ENCODE results near the gene OR10P1. TPM values are rescaled to one million over a fixed set of nuclear protein-coding genes. Genes with fewer than 3 reads are reported as not detected.
"Not testable (repeated sequence)": the region's sequence is repeated elsewhere in the genome, so short reads cannot be mapped to it uniquely, and the experiment has no call there.

OR10P1 gene
- total RNA-seq, 1 donor from 2014 or later, result not detected

GRCh38 chr12:55644591-55644990 lies 7.9 kb downstream of the OR10P1 start:
- intact Hi-C loops (cut with DNase I), result no loop called here
- ATAC-seq (no peak), DNase-seq (ENCODE audit: low spot score) (no peak)

- ATAC-seq, result peak; percentile 6
- intact Hi-C loops (cut with DNase I), result no loop called here
Observed at GRCh38 chr12:55647027-55647426, 10.3 kb downstream of the OR10P1 start.

GRCh38 chr12:55650620-55651298 lies 14.1 kb downstream of the OR10P1 start:
- ATAC-seq; intact Hi-C loops (cut with DNase I); DNase-seq (ENCODE audit: low spot score): not testable (repeated sequence)

More at GRCh38 chr12:55647027-55647426, 10.3 kb downstream of the OR10P1 start:
- DNase-seq (ENCODE audit: low spot score), result no peak

- no peak for DNase-seq (ENCODE audit: low spot score)
- ATAC-seq, result no peak
- intact Hi-C loops (cut with DNase I), result no loop called here
Observed at GRCh38 chr12:55651299-55651683, 14.6 kb downstream of the OR10P1 start.

- no peak for ATAC-seq
- no peak for DNase-seq (ENCODE audit: low spot score)
- intact Hi-C loops (cut with DNase I), result no loop called here
Observed at GRCh38 chr12:55652352-55652751, 15.7 kb downstream of the OR10P1 start.

GRCh38 chr12:55653031-55653430 lies 16.3 kb downstream of the OR10P1 start:
- intact Hi-C loops (cut with DNase I), result no loop called here

GRCh38 chr12:55654511-55655214 lies 18.0 kb downstream of the OR10P1 start:
- ATAC-seq, result no peak
- DNase-seq (ENCODE audit: low spot score), result no peak
- intact Hi-C loops (cut with DNase I), result no loop called here

More at GRCh38 chr12:55653031-55653430, 16.3 kb downstream of the OR10P1 start:
- ATAC-seq (no peak), DNase-seq (ENCODE audit: low spot score) (no peak)

GRCh38 chr12:55657212-55657611 lies 20.5 kb downstream of the OR10P1 start:
- intact Hi-C loops (cut with DNase I), result no loop called here
- DNase-seq (ENCODE audit: low spot score) (no peak), ATAC-seq (no peak)

- intact Hi-C loops (cut with DNase I), result no loop called here
- DNase-seq (ENCODE audit: low spot score) (no peak), ATAC-seq (no peak)
Observed at GRCh38 chr12:55658212-55658611, 21.5 kb downstream of the OR10P1 start.

GRCh38 chr12:55658635-55659391 lies 22.1 kb downstream of the OR10P1 start:
- DNase-seq (ENCODE audit: low spot score) (no peak), ATAC-seq (peak; percentile 30)
- intact Hi-C loops (cut with DNase I), result no loop called here

GRCh38 chr12:55659486-55660385 lies 23.0 kb downstream of the OR10P1 start:
- ATAC-seq (peak; percentile 76), DNase-seq (ENCODE audit: low spot score) (no peak)
- intact Hi-C loops (cut with DNase I), result no loop called here

- intact Hi-C loops (cut with DNase I), result no loop called here
- DNase-seq (ENCODE audit: low spot score), result no peak
- no peak for ATAC-seq
Observed at GRCh38 chr12:55663391-55663790, 26.7 kb downstream of the OR10P1 start.

GRCh38 chr12:55664826-55665225 lies 28.1 kb downstream of the OR10P1 start:
- no peak for ATAC-seq
- intact Hi-C loops (cut with DNase I), result no loop called here
- no peak for DNase-seq (ENCODE audit: low spot score)

GRCh38 chr12:55666508-55666907 lies 29.8 kb downstream of the OR10P1 start:
- DNase-seq (ENCODE audit: low spot score) (no peak), ATAC-seq (no peak)
- intact Hi-C loops (cut with DNase I), result no loop called here

GRCh38 chr12:55670276-55670675 lies 33.6 kb downstream of the OR10P1 start:
- intact Hi-C loops (cut with DNase I), result loop anchor here (1.0 to 10.0 kb wide), 3 partner anchors 29 to 1088 kb away; partner anchors contain the start of genes CD63 and RDH5
- ATAC-seq, result peak; percentile 96
- DNase-seq (ENCODE audit: low spot score), result no peak

GRCh38 chr12:55671746-55672145 lies 35.1 kb downstream of the OR10P1 start:
- intact Hi-C loops (cut with DNase I), result loop anchor here (5.0 to 10.0 kb wide), 2 partner anchors 53 to 1089 kb away; partner anchors contain the start of genes CD63 and RDH5
- ATAC-seq (no peak), DNase-seq (ENCODE audit: low spot score) (no peak)

- DNase-seq (ENCODE audit: low spot score) (no peak), ATAC-seq (peak; percentile 33)
- intact Hi-C loops (cut with DNase I), result loop anchor here (5.0 to 10.0 kb wide), 2 partner anchors 51 to 1091 kb away; partner anchors contain the start of genes CD63 and RDH5
Observed at GRCh38 chr12:55673638-55674037, 36.9 kb downstream of the OR10P1 start.

- intact Hi-C loops (cut with DNase I), result loop anchor here (10.0 kb wide), 1 partner anchor 49 kb away; the partner anchor contains the start of genes CD63 and RDH5
- DNase-seq (ENCODE audit: low spot score) (peak; percentile 31), ATAC-seq (no peak)
Observed at GRCh38 chr12:55675666-55676065, 39.0 kb downstream of the OR10P1 start.

Data from sciatic nerve (tissue), 2 donors.